HG02943 (cell line): Measurements from ENCODE around the gene MRTFB.
"Not testable (repeated sequence)": the region's sequence is repeated elsewhere in the genome, so short reads cannot be mapped to it uniquely, and the experiment has no call there.

Experiments
- ATAC-seq: cut with Tn5 transposase; IDR thresholded peaks from one replicate; pipeline ENCODE4 v1.9.1; 2021; ENCODE audit warnings: mild to moderate bottlenecking, low read depth, moderate library complexity; ENCODE audit not compliant: unreplicated experiment

Gene MRTFB

DNA sequence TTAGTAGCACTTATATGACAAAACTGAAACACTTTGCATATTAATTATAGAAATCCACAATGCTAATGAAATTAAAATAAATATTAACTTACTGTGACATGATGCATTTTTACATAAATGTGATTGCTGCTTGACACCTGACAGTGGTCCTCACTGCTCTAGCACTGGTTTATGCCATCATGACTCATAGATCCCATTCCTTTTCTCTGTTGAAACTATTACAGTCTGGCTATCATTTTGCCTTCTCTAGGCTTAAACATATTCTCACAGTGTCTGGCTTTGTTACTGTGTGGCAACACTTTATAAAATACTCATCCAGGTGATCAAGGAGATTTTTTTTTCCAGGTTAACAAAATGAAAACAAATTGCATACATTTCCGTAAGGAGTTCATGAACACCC lies 108.0 kb downstream of the MRTFB start:
- ATAC-seq, result no peak

DNA sequence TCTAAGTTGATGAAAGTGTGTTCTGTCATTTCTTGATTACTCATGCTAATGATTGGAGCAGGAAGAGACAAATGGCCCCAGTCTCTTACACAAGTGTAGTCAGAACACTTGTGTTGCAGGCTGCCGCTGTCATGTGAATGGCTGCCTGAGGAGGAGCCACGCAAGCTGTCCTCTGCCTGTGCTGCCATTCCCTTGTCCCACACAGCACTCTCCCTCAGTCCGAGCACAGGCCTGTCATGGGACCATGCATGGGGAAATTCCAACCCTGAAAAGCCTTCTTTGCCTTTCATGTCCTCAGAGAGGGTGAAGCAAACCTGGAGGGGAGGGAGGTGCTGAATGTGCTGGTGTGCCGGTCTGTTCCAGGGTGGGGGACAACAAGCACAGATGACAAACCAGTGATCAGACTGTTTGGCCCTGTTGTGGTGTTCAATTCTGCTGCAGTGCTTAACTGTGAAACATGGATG lies 109.4 kb downstream of the MRTFB start:
- no peak for ATAC-seq

DNA sequence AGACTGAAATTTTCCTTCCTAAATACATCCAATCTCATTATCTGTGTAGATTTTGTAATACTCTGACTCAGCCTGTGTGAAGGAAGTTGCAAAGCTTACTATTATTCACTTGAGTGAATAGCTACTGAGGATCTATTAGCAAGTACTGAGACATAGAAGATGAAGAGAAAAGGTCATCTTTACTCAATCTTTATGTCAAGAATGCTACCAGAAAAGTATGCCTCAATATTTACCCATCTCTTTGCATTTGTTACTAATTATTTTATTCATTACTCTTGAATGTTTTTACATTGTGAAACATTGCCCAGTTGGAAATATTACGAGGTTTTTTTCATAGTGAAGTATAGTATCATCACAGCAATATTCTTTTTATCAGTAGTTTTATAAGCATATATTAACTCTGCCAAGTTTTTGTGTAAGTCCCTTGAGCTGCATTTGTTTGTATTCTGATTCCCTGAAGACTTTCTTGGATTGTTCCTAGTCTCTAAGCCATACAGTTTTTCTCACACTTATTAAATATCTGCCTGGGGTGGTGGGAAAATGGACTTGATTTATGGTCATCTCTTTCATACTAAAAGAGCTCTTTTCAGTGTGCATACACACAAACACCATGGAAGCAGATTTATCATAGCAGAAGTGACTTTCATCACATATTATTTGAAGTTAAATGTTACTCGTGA lies 110.4 kb downstream of the MRTFB start:
- no peak for ATAC-seq

DNA sequence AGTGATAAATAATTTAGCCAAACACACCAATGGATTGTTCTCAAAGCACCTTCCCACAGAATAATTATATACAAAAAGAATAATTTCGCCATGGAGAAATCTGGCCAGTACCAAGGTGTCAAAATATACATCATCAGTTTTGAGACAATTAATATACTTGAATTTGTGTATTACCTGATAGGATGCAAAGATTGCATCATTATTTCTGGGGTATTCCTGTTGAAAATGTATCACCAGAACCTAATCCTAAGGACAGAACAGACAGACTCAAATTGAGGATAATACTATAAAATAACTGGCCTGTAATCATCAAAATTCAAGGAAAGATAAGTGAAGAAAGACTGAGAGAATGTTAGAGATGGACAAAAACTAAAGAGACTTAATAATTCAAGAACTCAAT lies 111.9 kb downstream of the MRTFB start:
- no peak for ATAC-seq

DNA sequence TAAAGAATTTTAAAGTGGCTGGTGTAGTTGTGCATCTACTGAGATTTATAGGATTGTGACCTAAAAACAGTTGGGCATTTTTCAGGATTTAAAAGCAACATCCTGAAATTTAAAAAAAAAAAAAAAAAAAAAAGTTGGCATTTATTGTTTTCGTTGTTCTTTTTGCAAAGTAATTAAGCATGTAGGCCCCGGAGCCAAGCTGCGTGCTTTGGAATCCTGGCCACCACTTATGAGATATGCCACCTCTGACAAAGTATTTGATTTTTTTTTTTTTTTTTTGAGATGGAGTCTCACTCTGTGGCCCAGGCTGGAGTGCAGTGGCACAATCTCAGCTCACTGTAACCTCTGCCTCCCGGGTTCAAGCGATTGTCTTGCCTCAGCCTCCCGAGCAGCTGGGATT lies 112.8 kb downstream of the MRTFB start:
- ATAC-seq, result not testable (repeated sequence)

DNA sequence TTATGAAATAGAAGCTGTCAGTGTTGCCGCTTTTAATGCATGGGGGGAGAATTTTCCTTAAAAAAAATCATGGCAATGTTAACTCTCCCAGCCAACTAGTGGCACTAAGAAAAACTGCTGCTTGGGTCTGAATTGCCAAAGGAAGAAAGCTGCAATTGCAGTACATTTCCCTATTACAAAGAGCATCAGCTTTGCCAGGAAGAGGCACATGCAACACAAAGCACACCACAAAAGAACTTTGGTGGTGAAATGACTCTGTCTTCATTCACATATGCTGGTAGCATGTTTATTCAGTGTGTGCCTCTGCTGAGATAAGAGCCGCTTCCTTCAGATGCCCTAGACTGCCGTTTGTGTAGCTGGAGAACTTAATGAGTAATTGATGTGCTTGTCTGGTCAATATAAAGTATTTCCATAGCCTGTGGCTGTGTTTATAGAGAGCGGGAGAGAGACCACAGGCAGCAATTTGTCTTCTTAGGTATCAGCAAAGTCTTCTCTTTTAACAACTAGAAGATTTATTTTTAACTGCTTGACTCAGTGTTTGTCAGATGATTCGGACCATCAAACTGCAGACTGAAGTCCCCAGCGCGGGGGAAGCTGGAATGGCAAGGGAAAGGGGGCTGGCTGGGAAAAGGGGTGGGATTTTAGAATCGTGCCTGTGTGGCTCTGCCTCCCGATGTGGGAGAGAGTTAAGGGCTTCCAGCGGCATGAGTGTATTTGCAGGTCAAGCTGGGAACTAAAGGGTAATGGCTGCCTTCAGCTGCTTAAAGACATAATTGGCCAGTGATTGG lies 115.1 kb downstream of the MRTFB start:
- ATAC-seq, result no peak

DNA sequence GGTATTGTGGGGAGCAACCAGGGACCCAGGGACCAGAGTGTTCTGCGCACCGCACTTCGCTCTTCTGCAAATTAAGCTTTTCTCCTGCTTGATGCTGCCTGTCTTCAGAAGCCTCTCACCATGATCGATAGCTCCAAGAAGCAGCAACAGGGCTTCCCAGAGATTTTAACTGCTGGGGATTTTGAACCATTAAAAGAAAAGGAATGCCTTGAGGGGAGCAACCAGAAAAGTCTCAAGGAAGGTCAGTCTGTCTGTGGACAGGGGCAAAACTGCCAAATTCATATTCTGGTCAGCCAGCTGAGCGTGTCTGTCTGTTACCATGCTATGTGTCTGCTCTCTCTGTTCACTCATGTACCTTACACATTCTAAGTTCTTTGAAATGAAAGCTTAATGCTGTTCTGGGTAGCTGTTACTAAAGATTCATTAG lies 115.7 kb downstream of the MRTFB start:
- no peak for ATAC-seq

DNA sequence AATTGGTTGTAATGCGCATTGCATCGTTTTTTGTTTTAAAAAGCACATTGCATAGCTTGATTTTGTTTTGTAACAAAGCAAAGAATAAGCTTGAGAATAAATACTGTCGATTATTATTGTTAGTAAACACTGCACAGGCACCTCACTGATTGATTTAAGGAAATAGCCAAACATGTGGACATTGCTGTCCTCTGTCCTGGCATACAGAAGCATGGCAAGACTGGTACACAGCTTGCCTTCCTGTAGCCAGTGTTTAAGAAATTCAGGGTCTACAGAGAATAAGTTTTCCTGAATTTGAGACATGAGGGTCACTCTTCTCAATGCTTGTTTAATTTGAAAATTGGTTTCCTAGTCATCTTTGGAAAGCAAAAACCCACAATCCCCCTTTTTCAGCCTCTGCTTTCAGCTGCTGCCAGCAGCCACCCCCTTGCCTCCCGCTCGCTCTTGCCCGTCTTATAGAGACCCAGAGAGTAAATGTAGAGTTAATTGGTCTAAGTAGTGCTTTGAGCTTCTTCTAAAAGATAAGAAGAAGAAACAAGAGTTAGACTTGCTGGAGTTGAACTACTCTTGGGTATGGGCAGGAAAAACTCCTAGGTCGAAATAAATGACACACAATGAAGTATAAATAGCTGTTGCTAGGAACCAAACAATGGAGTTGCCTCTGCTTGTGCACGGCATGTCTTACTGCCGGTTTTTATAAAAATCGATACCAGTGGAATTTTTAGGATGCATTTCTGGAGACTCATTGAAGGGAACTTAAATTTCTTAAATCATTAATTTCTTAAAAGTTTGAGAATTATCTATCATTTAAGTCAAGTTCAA lies 116.6 kb downstream of the MRTFB start:
- ATAC-seq, result no peak

DNA sequence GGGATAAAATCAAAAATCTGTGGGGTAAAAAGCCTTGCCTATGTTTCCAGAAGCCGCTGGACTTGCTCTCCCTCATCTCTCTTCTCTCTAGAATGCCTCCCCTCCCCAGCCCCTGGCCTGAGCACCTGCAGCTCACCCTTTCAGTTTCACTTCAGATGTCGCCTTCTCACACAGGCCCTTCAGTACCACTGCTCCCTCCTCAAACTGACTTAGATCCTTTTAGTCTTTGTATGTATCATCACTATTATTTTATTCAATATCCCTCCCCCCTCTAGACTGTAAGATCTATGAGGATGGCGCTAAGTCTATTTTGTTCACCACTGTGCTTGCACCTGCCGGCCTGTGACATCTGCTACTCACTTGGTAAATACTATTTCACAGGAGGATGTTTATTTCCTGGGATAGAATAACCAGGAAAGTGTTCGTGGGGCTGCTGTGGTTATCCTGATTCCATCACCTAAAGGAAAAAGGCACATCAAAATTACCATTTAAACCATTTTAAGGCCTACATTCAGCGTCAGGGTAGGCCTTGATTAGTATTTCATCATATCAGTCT lies 122.3 kb downstream of the MRTFB start:
- ATAC-seq, result peak; percentile 84

DNA sequence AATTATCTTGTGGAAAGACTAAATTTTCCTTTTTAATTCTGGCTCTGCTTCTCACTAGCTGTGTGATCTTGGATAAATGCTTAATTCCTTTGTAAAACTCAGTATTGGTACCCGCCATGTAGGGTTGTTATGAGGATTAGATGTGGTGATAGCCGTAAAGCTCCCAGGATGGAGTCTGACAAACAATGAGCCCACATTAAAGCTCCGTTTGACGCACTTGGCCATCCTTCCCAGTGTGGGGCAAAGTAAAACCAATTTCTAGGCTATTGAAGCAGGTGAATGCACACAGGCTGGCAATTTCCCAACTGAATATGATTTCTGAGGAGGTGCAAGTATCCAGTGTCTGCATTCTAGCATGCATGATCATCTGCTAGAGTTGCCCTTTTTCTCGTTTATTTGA lies 123.6 kb downstream of the MRTFB start:
- ATAC-seq, result no peak

DNA sequence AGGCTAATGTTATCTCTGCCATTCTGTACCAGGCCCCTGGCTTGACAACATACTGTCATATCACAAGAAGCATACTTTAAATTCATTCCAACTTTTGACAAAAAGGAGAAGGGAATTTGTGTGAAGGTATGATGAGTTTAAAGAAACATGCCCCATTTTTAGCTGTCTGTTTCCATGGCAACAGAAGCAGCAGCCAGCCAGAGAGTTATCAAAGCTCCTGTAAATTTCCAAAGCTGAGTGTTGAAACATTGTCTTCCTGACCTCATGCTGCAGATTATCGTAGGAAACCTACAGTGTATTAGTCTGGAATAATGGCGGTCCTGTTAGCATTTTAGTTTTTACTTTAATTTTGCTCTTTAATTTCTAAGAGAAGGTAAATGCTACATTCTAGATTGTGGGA lies 124.9 kb downstream of the MRTFB start:
- ATAC-seq, result no peak

DNA sequence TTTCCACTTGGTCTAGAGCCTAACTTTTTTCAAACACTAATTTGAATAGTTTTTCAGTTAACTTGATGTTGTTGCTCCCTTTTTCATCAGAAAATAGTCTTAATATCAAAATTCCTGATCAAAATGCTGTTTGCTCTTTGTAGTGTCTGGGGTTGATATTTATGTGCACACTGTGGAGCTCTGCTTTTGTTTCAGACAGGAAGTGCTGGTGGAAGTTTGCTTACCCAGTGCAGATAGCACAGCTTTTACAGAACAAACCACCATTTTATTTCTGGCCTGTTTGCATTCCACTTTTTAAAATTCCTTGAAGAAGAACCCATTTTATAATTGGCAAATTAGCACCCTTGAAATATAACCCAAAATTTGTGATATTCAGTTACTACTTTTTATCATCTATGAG lies 125.4 kb downstream of the MRTFB start:
- no peak for ATAC-seq

DNA sequence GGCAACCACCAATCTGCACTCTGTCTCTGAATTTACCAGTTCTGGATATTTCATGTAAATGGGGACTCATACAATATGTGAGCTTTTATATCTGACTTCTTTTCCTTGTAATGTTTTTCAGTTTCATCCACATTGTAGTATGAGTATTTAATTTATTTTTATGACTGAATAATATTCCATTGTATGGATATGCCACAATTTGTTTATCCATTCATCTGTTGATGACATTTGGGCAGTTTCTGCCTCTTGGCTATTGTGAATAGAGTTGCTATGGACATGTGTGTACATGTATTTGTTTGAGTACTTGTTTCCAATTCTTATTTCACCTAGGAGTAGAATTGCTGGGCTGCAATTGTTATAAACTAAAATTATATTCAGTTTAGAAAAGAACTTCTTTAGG lies 126.9 kb downstream of the MRTFB start:
- ATAC-seq, result no peak

DNA sequence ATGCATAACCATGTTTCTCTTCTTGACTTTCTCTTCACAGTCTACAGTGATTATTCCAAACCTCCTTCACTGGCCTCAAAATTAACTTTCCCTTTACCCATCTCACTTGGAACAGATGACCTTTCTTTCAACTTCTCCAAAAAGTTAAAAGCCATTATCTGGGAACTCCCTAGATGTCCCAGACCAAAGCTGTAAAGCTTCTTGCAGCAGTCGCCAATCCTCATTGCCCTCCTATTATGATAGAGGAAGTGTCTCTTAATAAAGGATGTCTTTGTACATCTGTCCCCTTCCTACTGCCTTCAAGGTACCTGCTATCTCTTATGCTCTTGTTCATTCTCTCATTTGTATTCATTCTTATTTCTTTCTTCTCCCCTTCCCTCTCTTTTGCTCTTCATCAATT lies 127.5 kb downstream of the MRTFB start:
- no peak for ATAC-seq

DNA sequence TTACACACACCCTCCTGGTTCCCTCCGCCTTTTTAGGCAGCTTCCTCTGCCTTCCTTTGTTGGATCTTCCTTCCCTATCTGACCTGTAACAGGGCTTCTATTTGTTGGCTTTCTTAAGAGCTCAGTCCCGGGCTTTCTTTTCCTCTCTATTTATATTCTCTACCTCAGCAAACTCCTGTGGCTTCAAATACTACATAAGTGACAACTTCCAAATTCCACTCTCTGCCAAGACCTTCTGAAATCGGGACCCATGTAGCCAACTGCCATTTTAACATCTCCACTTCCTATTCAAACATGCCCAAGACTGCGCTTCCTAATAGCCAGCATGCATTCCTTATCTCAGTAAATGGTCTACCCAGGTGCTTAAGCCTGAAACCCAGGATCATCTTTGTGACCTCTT lies 128.1 kb downstream of the MRTFB start:
- ATAC-seq, result no peak

DNA sequence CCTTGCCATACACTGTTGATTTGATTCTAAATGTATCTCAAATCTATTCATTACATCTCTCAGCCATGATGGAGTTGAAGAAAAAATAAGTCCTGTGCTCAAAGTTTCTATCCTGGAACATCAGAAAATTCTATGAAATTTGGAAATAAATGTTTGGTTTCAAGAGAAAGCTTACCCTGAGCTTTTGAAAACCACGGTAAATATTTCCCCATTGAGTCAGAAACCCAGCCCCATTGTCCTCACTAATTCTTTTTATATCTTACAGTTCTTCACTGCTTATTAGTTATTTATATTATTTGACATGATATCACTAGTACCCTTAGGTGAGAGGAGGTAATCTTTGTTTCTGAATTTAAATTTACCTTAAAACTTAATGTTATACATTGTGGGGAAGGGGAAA lies 128.5 kb downstream of the MRTFB start:
- no peak for ATAC-seq

DNA sequence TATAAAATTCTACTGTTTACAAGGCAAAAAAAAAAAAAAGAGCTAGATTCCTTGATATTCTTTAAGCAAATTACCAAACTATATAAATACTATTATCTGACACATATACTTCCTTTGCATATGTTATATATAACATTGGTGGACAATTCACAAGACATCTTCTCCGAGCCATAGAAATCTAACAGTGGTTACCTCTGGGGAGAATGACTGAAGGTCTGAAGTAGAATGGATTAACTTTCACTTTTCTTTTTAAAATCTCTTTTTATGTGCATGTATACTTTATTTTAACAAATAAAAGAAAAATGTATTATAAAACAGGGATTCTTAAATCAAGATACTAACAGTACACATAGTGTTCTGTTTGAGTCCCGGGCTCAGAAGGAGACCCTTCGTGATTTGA lies 131.0 kb downstream of the MRTFB start:
- ATAC-seq, result no peak

DNA sequence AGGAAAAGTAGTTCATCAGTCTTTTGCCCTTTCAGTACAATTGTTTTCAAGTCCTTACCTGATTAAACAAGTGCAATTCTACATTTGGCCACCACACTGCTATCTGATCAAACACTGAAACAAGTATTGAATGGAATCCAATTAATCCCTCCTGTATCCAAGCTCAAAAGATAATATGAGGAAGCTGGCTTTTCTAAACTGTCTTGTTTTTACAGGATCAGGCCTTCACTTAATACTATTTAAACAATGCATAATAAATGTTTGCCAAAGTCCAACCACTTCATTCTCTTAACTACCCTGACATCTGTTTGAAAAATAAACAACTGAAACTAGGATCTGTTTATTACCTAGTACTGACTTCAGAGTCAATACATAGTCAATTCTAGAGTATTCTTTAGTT lies 131.6 kb downstream of the MRTFB start:
- no peak for ATAC-seq

DNA sequence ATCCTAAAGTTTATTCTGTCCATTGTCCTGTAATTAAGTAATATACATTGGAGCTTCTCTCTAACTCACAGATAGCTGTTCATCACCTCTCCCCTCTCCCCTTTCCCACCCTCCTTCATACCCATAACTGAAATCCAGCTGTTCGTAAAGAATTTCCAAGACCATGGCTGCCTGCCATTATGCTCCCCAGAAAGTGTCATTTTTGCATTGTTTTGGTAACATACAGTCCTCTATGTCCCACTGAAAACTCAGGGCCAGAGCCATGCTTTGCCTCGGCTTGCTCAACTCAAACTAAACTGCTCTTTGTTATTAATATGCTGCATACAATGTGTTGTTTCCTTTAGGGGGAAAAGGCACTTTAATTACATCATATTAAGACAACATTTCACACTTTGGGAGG lies 132.0 kb downstream of the MRTFB start:
- no peak for ATAC-seq

DNA sequence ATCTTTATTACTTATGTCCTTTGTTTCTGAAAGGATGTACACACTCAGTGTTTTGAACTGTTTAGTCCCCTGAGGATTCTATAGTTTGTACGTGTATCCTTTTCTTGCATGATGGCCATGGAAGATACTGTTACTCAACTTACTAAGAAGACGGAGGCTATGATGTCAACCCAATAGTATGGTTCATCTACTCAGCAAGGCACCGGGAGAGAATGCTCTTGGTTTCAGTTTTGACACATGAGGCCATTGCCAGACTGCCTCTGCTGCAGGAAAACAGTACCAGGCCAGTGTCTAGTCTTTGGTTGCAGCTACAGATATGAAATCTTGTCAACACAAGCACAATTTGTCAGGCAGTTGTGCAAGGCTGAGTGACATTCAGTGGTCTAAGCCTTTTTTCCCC lies 134.5 kb downstream of the MRTFB start:
- no peak for ATAC-seq
